ENCODE measurements around the gene SSR4. TPM values are rescaled to one million over a fixed set of nuclear protein-coding genes. Genes with fewer than 3 reads are reported as not detected.
A peak's percentile ranks its signal among the peaks of the same experiment; 100 is the strongest.
"Not testable (repeated sequence)": the region's sequence is repeated elsewhere in the genome, so short reads cannot be mapped to it uniquely, and the experiment has no call there.

Gene SSR4
- total RNA-seq, 1 experiment from 2014 or later = 266 TPM

DNA sequence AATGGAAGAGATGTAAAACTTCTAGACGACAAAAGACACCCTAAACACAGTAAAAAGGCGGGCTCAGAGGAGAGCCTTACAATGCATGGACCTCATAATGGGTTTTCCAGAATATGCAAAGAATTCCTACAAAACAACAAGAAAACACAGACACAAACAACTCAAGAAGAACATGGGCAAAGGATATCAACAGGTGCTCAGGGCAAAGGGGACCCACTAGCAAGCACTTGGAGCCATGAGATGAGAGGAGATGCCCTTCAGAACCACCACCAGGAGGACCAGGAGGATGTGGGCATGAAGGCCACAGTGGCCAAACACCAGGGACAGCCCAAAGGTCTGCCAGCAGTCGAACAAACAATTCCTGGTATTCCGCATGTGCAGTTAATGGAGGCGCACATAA lies 18.7 kb downstream of the SSR4 start:
- DNase-seq = no peak
- Histone ChIP-seq H3K4me3 (no peak overlapping the region), H3K9me3 (no peaks in the 10 kb centered on the region), H3K36me3 (no peaks in the 10 kb centered on the region), H3K27me3 (no peaks in the 10 kb centered on the region)

- Histone ChIP-seq H3K27me3 (no peaks in the 10 kb centered on the region), H3K4me3 (no peak overlapping the region), H3K9me3 (no peaks in the 10 kb centered on the region), H3K36me3 (no peaks in the 10 kb centered on the region)
- no peak for DNase-seq
These were observed 20.3 kb downstream of the SSR4 start for GRCh38 chrX:153814591-153815315.

- Histone ChIP-seq H3K27me3 (no peaks in the 10 kb centered on the region), H3K36me3 (no peaks in the 10 kb centered on the region), H3K4me3 (no peak overlapping the region), H3K9me3 (no peaks in the 10 kb centered on the region)
- no peak for DNase-seq
These were observed 22.6 kb downstream of the SSR4 start for GRCh38 chrX:153816831-153817690.

- H3K9me3 ChIP-seq, DNase-seq, H3K27me3 ChIP-seq, H3K36me3 ChIP-seq, H3K4me3 ChIP-seq: not testable (repeated sequence)
These were observed 23.6 kb downstream of the SSR4 start for GRCh38 chrX:153818064-153818463.

GRCh38 chrX:153818571-153819383 lies 24.3 kb downstream of the SSR4 start:
- Histone ChIP-seq H3K4me3 (peak overlapping the region; percentile 20; the same call in 1 of the 2 replicates), H3K27me3 (no peaks in the 10 kb centered on the region), H3K36me3 (no peaks in the 10 kb centered on the region), H3K9me3 (no peaks in the 10 kb centered on the region)
- no peak for DNase-seq

GRCh38 chrX:153819384-153820040 lies 25.0 kb downstream of the SSR4 start:
- no peaks in the 10 kb centered on the region for H3K36me3 ChIP-seq
- DNase-seq = no peak
- H3K27me3 ChIP-seq = no peaks in the 10 kb centered on the region
- H3K9me3 ChIP-seq = no peaks in the 10 kb centered on the region
- peak overlapping the region; percentile 20; the same call in 1 of the 2 replicates for H3K4me3 ChIP-seq

- DNase-seq = no peak
- no peaks in the 10 kb centered on the region for H3K36me3 ChIP-seq
These were observed 26.1 kb downstream of the SSR4 start for GRCh38 chrX:153820601-153821000.

GRCh38 chrX:153821066-153821465 lies 26.6 kb downstream of the SSR4 start:
- no peak for DNase-seq
- Histone ChIP-seq H3K9me3 (no peaks in the 10 kb centered on the region), H3K4me3 (no peak overlapping the region), H3K36me3 (no peaks in the 10 kb centered on the region), H3K27me3 (no peaks in the 10 kb centered on the region)

More at GRCh38 chrX:153820601-153821000, 26.1 kb downstream of the SSR4 start:
- no peaks in the 10 kb centered on the region for H3K27me3 ChIP-seq
- no peak overlapping the region for H3K4me3 ChIP-seq
- H3K9me3 ChIP-seq = no peaks in the 10 kb centered on the region

DNA sequence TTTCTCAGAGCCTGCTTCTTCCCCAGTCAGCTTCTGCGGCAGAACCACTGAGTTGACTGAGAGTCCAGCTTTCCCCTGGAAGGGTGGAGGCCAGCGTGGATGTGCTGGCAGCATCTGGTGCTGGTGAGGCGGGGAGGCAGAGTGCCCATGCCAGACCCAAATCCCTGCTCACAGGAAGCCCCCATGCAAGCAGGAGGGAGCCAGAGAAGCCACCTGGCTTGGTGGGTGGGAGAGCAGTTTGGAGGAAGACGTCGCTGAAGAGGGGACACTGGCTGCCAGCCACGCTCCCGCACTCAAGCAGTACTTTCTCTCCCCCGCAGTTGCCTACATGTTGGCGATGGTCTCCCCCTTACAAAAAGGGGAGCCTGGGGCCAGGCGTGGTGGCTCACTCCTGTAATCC lies 29.9 kb downstream of the SSR4 start:
- no peaks in the 10 kb centered on the region for H3K9me3 ChIP-seq
- peaks cover 1% of the 10 kb centered on the region; the same call in 1 of the 2 replicates for H3K27me3 ChIP-seq
- no peak overlapping the region for H3K4me3 ChIP-seq
- no peaks in the 10 kb centered on the region for H3K36me3 ChIP-seq
- DNase-seq = no peak

GRCh38 chrX:153825042-153825441 lies 30.6 kb downstream of the SSR4 start:
- Histone ChIP-seq H3K27me3 (peaks cover 8% of the 10 kb centered on the region; the same call in 1 of the 2 replicates), H3K4me3 (no peak overlapping the region), H3K9me3 (no peaks in the 10 kb centered on the region), H3K36me3 (no peaks in the 10 kb centered on the region)
- no peak for DNase-seq

- Histone ChIP-seq H3K4me3 (no peak overlapping the region), H3K9me3 (no peaks in the 10 kb centered on the region), H3K36me3 (no peaks in the 10 kb centered on the region), H3K27me3 (peaks cover 13% of the 10 kb centered on the region; the same call in 1 of the 2 replicates)
- DNase-seq = no peak
These were observed 32.5 kb downstream of the SSR4 start for GRCh38 chrX:153827016-153827415.

- Histone ChIP-seq H3K36me3 (no peaks in the 10 kb centered on the region), H3K9me3 (no peaks in the 10 kb centered on the region), H3K27me3 (peaks cover 13% of the 10 kb centered on the region; the same call in 1 of the 2 replicates), H3K4me3 (no peak overlapping the region)
- DNase-seq = no peak
These were observed 33.4 kb downstream of the SSR4 start for GRCh38 chrX:153827903-153828302.

- H3K27me3 ChIP-seq = peaks cover 13% of the 10 kb centered on the region; the same call in 1 of the 2 replicates
- no peak for DNase-seq
- H3K9me3 ChIP-seq = no peaks in the 10 kb centered on the region
- no peak overlapping the region for H3K4me3 ChIP-seq
- no peaks in the 10 kb centered on the region for H3K36me3 ChIP-seq
These were observed 33.8 kb downstream of the SSR4 start for GRCh38 chrX:153828308-153828707.

DNA sequence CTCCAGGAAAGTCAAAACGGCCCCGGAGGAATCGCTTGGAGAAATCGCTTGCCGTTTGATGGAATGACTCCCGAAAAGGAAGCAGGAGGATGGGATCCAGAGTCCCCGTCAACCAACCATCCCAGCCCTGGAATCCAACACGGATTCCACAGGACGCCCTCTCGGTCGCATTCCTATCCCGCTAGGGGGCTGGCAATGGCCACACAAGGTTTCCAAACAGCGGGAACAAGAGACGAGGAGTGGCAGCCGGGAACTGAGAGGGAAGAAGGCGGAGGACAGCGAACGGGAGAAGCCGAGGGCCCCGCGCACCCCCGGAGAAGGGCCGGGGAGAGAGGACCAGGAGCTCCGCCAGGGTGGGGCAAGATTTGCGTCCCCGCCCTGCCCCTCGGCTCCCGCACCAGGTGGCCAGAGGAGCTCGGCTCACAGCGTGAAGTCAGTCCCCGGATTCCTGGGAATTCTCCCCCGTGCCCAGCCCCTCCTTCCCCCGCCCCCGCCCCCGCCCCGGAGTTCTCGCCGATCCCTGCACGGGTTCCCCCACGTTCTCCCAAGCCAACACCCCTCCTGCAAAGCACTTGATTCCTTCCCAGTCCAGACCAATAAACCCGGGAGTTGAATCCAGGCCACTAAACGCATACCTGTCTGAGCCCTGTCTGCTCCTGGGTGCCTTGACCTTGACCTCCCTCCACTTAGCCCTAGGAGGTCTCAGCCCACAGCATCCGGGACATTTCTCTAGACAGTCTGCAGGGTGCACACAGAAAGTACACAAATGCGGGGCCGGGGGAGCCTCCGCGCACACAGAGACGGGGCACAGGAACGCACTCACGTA lies 34.5 kb downstream of the SSR4 start:
- no peaks in the 10 kb centered on the region for H3K36me3 ChIP-seq
- H3K9me3 ChIP-seq = no peaks in the 10 kb centered on the region
- no peak overlapping the region for H3K4me3 ChIP-seq
- no peak for DNase-seq
- peaks cover 13% of the 10 kb centered on the region; the same call in 1 of the 2 replicates for H3K27me3 ChIP-seq

DNA sequence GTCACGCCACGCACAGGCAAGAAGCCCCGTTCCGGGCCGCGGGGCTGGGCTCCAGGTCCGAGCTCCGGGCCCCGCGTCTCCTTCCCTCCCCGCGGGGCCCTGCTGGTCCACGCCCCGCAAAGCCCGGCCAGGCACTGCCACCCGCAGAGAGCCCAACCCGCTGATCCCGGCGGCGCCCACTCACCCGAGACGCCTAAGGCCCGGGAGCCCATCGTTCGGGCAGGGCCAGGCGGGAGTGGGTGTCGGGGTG lies 35.0 kb downstream of the SSR4 start:
- H3K36me3 ChIP-seq = no peaks in the 10 kb centered on the region
- H3K4me3 ChIP-seq = no peak overlapping the region
- peaks cover 13% of the 10 kb centered on the region; the same call in 1 of the 2 replicates for H3K27me3 ChIP-seq
- DNase-seq = no peak
- no peaks in the 10 kb centered on the region for H3K9me3 ChIP-seq

All from MG63 (cell line).